Stimulated activated memory B cell treated with anti-CD40 and anti-IgM and Interleukin-4, amounts not matched to agents 10 μg/mL and 1 μg/mL and 100 μg/mL, for 72 hours (primary cell): Measurements from ENCODE around the gene HMOX1.

Experiments used
- ATAC-seq: fragments of 150-1000 bp; cut with Tn5 transposase; 2 replicates; pipeline ENCODE4 v1.10.0; 2021
- H3K27ac Mint-ChIP-seq: one replicate; pipeline ENCODE4 v1.8.0; 2022; ENCODE audit warnings: mild to moderate bottlenecking, mixed read lengths
- H3K27me3 Mint-ChIP-seq: one replicate; pipeline ENCODE4 v1.8.0; 2022; ENCODE audit warnings: mixed read lengths
- H3K36me3 Mint-ChIP-seq: one replicate; pipeline ENCODE4 v1.8.0; 2022; ENCODE audit warnings: mixed read lengths
- H3K4me1 Mint-ChIP-seq: one replicate; pipeline ENCODE4 v1.8.0; 2022; ENCODE audit warnings: mixed read lengths
- H3K4me3 Mint-ChIP-seq: one replicate; pipeline ENCODE4 v1.8.0; 2022; ENCODE audit warnings: mild to moderate bottlenecking, moderate library complexity, mixed read lengths
- H3K9me3 Mint-ChIP-seq: one replicate; pipeline ENCODE4 v1.8.0; 2022; ENCODE audit warnings: mixed read lengths

Gene HMOX1

GRCh38 chr22:35440129-35440528 is 59.2 kb downstream of the HMOX1 start:
- H3K36me3 Mint-ChIP-seq = peaks cover 73% of the 10 kb centered on the region
- peaks cover 10% of the 10 kb centered on the region for H3K4me1 Mint-ChIP-seq

GRCh38 chr22:35441489-35442100 is 60.7 kb downstream of the HMOX1 start:
- Mint-ChIP-seq H3K27me3 (no peaks in the 10 kb centered on the region), H3K27ac (no peak overlapping the region), H3K9me3 (peaks cover 16% of the 10 kb centered on the region), H3K4me1 (peaks cover 6% of the 10 kb centered on the region), H3K4me3 (no peak overlapping the region), H3K36me3 (peaks cover 66% of the 10 kb centered on the region)
- no peak for ATAC-seq

More at GRCh38 chr22:35440129-35440528, 59.2 kb downstream of the HMOX1 start:
- Mint-ChIP-seq H3K27me3 (no peaks in the 10 kb centered on the region), H3K27ac (no peak overlapping the region), H3K9me3 (peaks cover 16% of the 10 kb centered on the region), H3K4me3 (no peak overlapping the region)
- no peak for ATAC-seq

- Mint-ChIP-seq H3K27me3 (no peaks in the 10 kb centered on the region), H3K36me3 (peaks cover 63% of the 10 kb centered on the region), H3K4me1 (peaks cover 4% of the 10 kb centered on the region), H3K4me3 (no peak overlapping the region), H3K9me3 (peaks cover 16% of the 10 kb centered on the region), H3K27ac (no peak overlapping the region)
- no peak for ATAC-seq
Measured at GRCh38 chr22:35442471-35442870, 61.6 kb downstream of the HMOX1 start.

GRCh38 chr22:35443338-35443737 is 62.4 kb downstream of the HMOX1 start:
- peaks cover 61% of the 10 kb centered on the region for H3K36me3 Mint-ChIP-seq
- no peak for ATAC-seq
- no peak overlapping the region for H3K4me3 Mint-ChIP-seq
- no peaks in the 10 kb centered on the region for H3K27me3 Mint-ChIP-seq
- no peak overlapping the region for H3K27ac Mint-ChIP-seq
- peaks cover 12% of the 10 kb centered on the region for H3K9me3 Mint-ChIP-seq
- H3K4me1 Mint-ChIP-seq = peaks cover 13% of the 10 kb centered on the region
